Sigmoid colon (tissue), 7 donors: ENCODE measurements around the gene PPP4R4. TPM values are rescaled to one million over a fixed set of nuclear protein-coding genes. Genes with fewer than 3 reads are reported as not detected.

Experiments used
- DNase-seq: peaks from one replicate; pipeline ENCODE4 v3.0.0-alpha.2; 2019
- H3K27ac ChIP-seq, 4 donors: fragments of 200-600 bp; sonication (generic); one replicate each; pipeline ENCODE4 v1.5.1; 2016 to 2019; ENCODE audit warnings: mild to moderate bottlenecking in 1 of 4
- H3K27me3 ChIP-seq, 3 donors: fragments of 200-600 bp; sonication (generic); one replicate each; pipeline ENCODE4 v1.5.1; 2019; ENCODE audit warnings: mild to moderate bottlenecking in 1 of 3
- H3K36me3 ChIP-seq, 4 donors: fragments of 200-600 bp; sonication (generic); one replicate each; pipeline ENCODE4 v1.5.1; 2016 to 2019
- H3K4me1 ChIP-seq, 4 donors: fragments of 200-600 bp; sonication (generic); one replicate each; pipeline ENCODE4 v1.5.1; 2017 to 2019
- H3K4me3 ChIP-seq, 4 donors: fragments of 200-600 bp; sonication (generic); one replicate each; pipeline ENCODE4 v1.5.1; 2017 to 2019; ENCODE audit warnings: mild to moderate bottlenecking in 2 of 4, moderate library complexity in 1 of 4
- H3K9me3 ChIP-seq, 4 donors: fragments of 200-600 bp in 3 of 4; sonication (generic) in 3 of 4; one replicate each; pipeline versions ENCODE4 v1.5.1 to v1.6.1; 2013 to 2019
- CTCF ChIP-seq, 4 experiments: fragments of 450-650 bp in 3 of 4; fragments of 200-600 bp in 1 of 4; IDR thresholded peaks; one replicate each; pipeline ENCODE4 v1.5.1; 2016 to 2019; ENCODE audit warnings: antibody characterized with exemption in 4 of 4, mild to moderate bottlenecking in 3 of 4, moderate library complexity in 2 of 4
- EP300 ChIP-seq, 4 donors: sonication (generic); formaldehyde crosslinking; IDR thresholded peaks; one replicate each; pipeline ENCODE4 v1.6.1; 2017; ENCODE audit warnings: antibody characterized with exemption in 4 of 4
- POLR2A ChIP-seq, 2 donors: fragments of 450-650 bp; IDR thresholded peaks; one replicate each; pipeline ENCODE4 v1.6.1; 2016; ENCODE audit warnings: antibody characterized with exemption in 2 of 2, mild to moderate bottlenecking in 2 of 2, moderate library complexity in 2 of 2
- POLR2AphosphoS5 ChIP-seq, 4 donors: sonication (generic); formaldehyde crosslinking; IDR thresholded peaks; one replicate each; pipeline ENCODE4 v1.6.1; 2017; ENCODE audit warnings: antibody characterized with exemption in 4 of 4
- WGBS, 2 donors: extraction: QIAGEN DNeasy Blood & Tissue Kit; methylation state at CpG; one replicate each; pipeline ENCODE4 v1.1.7; 2013; 5-methylcytosine and 5-hydroxymethylcytosine counted together
- intact Hi-C: fragments of 100-400 bp; cut with DNase I; formaldehyde crosslinking; loops from one replicate; pipeline ENCODE4 v1.15.1; 2023
- polyA plus RNA-seq, 3 donors: library from polyadenylated mRNA; stranded (reverse); fragments of 200-250 nt; gene quantifications; one replicate each; pipeline ENCODE4 v1.2.3, GENCODE V29; 2013
- total RNA-seq, 4 donors: library from RNA; depleted of rRNA; stranded (reverse); fragments of >200 nt; gene quantifications; one replicate each; pipeline ENCODE4 v1.1.0, GENCODE V29; 2016
- donor health status: healthy with polysubstance abuse.
- donor health status: Bipolar disorder and iron deficiency.
- donor health status: healthy.

Gene PPP4R4
- total and polyA plus RNA-seq, 7 donors, result 0.07 to 3.0 (median 0.63) TPM; not detected in 1

- DNase-seq, result no peak
- TF ChIP-seq CTCF (IDR thresholded peaks at IDR 0.05), result no peak
- no peak for TF ChIP-seq POLR2AphosphoS5 (IDR thresholded peaks at IDR 0.05)
- no peak for TF ChIP-seq POLR2A (IDR thresholded peaks at IDR 0.05)
- no peak for TF ChIP-seq EP300 (IDR thresholded peaks at IDR 0.05)
- H3K36me3 ChIP-seq, result no peaks in the 10 kb centered on the region
- intact Hi-C loops, result no loop called here
- 86 to 89% methylated on average over 2 of the region's 2 CpGs for WGBS, 2 donors
- H3K4me1 ChIP-seq, result no peaks in the 10 kb centered on the region
- no peaks in the 10 kb centered on the region for H3K27me3 ChIP-seq
- H3K9me3 ChIP-seq, result no peaks in the 10 kb centered on the region
- no peak overlapping the region for H3K4me3 ChIP-seq
- H3K27ac ChIP-seq, result no peak overlapping the region
These were observed 110.1 kb downstream of the PPP4R4 start for GRCh38 chr14:94284221-94284620.

- DNase-seq, result no peak
- TF ChIP-seq CTCF (IDR thresholded peaks at IDR 0.05) (no peak), POLR2A (IDR thresholded peaks at IDR 0.05) (no peak), POLR2AphosphoS5 (IDR thresholded peaks at IDR 0.05) (no peak), EP300 (IDR thresholded peaks at IDR 0.05) (no peak)
- Histone ChIP-seq H3K4me1 (no peaks in the 10 kb centered on the region), H3K9me3 (no peaks in the 10 kb centered on the region), H3K4me3 (no peak overlapping the region), H3K36me3 (no peaks in the 10 kb centered on the region), H3K27me3 (no peaks in the 10 kb centered on the region), H3K27ac (no peak overlapping the region)
- intact Hi-C loops, result no loop called here
These were observed 111.0 kb downstream of the PPP4R4 start for GRCh38 chr14:94285158-94285557.

GRCh38 chr14:94288610-94289465 is 114.7 kb downstream of the PPP4R4 start:
- intact Hi-C loops, result no loop called here
- Histone ChIP-seq H3K9me3 (no peaks in the 10 kb centered on the region), H3K27me3 (no peaks in the 10 kb centered on the region), H3K4me3 (no peak overlapping the region), H3K36me3 (no peaks in the 10 kb centered on the region), H3K27ac (no peak overlapping the region), H3K4me1 (no peaks in the 10 kb centered on the region)
- DNase-seq, result no peak
- TF ChIP-seq EP300 (IDR thresholded peaks at IDR 0.05) (no peak), POLR2AphosphoS5 (IDR thresholded peaks at IDR 0.05) (no peak), POLR2A (IDR thresholded peaks at IDR 0.05) (no peak), CTCF (IDR thresholded peaks at IDR 0.05) (no peak)
- WGBS, 2 donors, result 66 to 73% methylated on average over 14 of the region's 14 CpGs

GRCh38 chr14:94290197-94290596 is 116.1 kb downstream of the PPP4R4 start:
- Histone ChIP-seq H3K4me1 (no peaks in the 10 kb centered on the region), H3K27ac (no peak overlapping the region), H3K27me3 (no peaks in the 10 kb centered on the region), H3K9me3 (no peaks in the 10 kb centered on the region), H3K36me3 (no peaks in the 10 kb centered on the region), H3K4me3 (no peak overlapping the region)
- intact Hi-C loops, result no loop called here
- WGBS, 2 donors, result 85 to 86% methylated on average over 8 of the region's 8 CpGs
- TF ChIP-seq EP300 (IDR thresholded peaks at IDR 0.05), result no peak
- DNase-seq, result no peak

GRCh38 chr14:94291159-94291905 is 117.2 kb downstream of the PPP4R4 start:
- Histone ChIP-seq H3K4me3 (no peak overlapping the region), H3K27me3 (no peaks in the 10 kb centered on the region), H3K4me1 (no peaks in the 10 kb centered on the region), H3K9me3 (no peaks in the 10 kb centered on the region), H3K36me3 (no peaks in the 10 kb centered on the region), H3K27ac (no peak overlapping the region)
- TF ChIP-seq CTCF (IDR thresholded peaks at IDR 0.05), result no peak
- TF ChIP-seq EP300 (IDR thresholded peaks at IDR 0.05), result no peak
- no peak for TF ChIP-seq POLR2A (IDR thresholded peaks at IDR 0.05)
- TF ChIP-seq POLR2AphosphoS5 (IDR thresholded peaks at IDR 0.05), result no peak
- no peak for DNase-seq
- intact Hi-C loops, result no loop called here
- WGBS, 2 donors, result 88 to 96% methylated on average over 13 of the region's 13 CpGs
